Loucy (cell line): ENCODE data around the gene TOP1.
A peak's percentile ranks its signal among the peaks of the same experiment; 100 is the strongest.

Experiments used
- H2AFZ ChIP-seq: fragments of 200-600 bp; sonication (generic); 2 replicates; pipeline ENCODE4 v1.6.0; 2016; ENCODE audit warnings: antibody characterized with exemption, mild to moderate bottlenecking, low read length, moderate library complexity
- H3F3A ChIP-seq: fragments of 200-600 bp; 2 replicates; pipeline ENCODE4 v1.6.0; 2016; ENCODE audit warnings: antibody characterized with exemption, low read depth, mild to moderate bottlenecking
- H3K27me3 ChIP-seq: fragments of 200-600 bp; sonication (generic); 2 replicates; pipeline ENCODE4 v1.6.1; 2014; ENCODE audit warnings: low read length, mild to moderate bottlenecking; ENCODE audit not compliant: insufficient read depth, poor library complexity, severe bottlenecking
- H3K36me3 ChIP-seq: fragments of 200-600 bp; sonication (generic); 2 replicates; pipeline ENCODE4 v1.6.1; 2016; ENCODE audit warnings: low read length; ENCODE audit not compliant: insufficient read depth
- H3K4me1 ChIP-seq: fragments of 200-600 bp; sonication (generic); 2 replicates; pipeline ENCODE4 v1.5.1; 2014; ENCODE audit warnings: low read length, mild to moderate bottlenecking; ENCODE audit not compliant: insufficient read depth, poor library complexity, severe bottlenecking
- H3K4me2 ChIP-seq: fragments of 200-600 bp; sonication (generic); 2 replicates; pipeline ENCODE4 v1.6.0; 2014; ENCODE audit warnings: antibody characterized with exemption, low read length, low read depth, mild to moderate bottlenecking; ENCODE audit not compliant: poor library complexity, severe bottlenecking
- H3K4me3 ChIP-seq: fragments of 200-600 bp; sonication (generic); 2 replicates; pipeline ENCODE4 v1.5.1; 2014; ENCODE audit warnings: low read length, mild to moderate bottlenecking, mixed read lengths; ENCODE audit not compliant: poor library complexity, severe bottlenecking
- H3K79me2 ChIP-seq: fragments of 200-600 bp; sonication (generic); 2 replicates; pipeline ENCODE4 v1.6.1; 2014; ENCODE audit warnings: low read length; ENCODE audit not compliant: insufficient read depth
- H3K9ac ChIP-seq: fragments of 200-600 bp; sonication (generic); 2 replicates; pipeline ENCODE4 v1.6.0; 2014; ENCODE audit warnings: mild to moderate bottlenecking, low read depth, low read length, moderate library complexity; ENCODE audit not compliant: poor library complexity, severe bottlenecking
- H3K9me2 ChIP-seq: fragments of 200-600 bp; sonication (generic); replicated peaks from 2 replicates; pipeline ENCODE4 v1.6.1; 2016; ENCODE audit warnings: low read depth, low read length, mixed read lengths
- H3K9me3 ChIP-seq: fragments of 200-600 bp; sonication (generic); 2 replicates; pipeline ENCODE4 v1.6.1; 2014; ENCODE audit warnings: mild to moderate bottlenecking, antibody characterized with exemption, low read length, low read depth; ENCODE audit not compliant: insufficient read depth
- H4K20me1 ChIP-seq: fragments of 200-600 bp; sonication (generic); 2 replicates; pipeline ENCODE4 v1.6.0; 2014; ENCODE audit warnings: antibody characterized with exemption, low read length, mild to moderate bottlenecking; ENCODE audit not compliant: insufficient read depth, poor library complexity, severe bottlenecking
- CTCF ChIP-seq: fragments of 200-600 bp; sonication (generic); conservative IDR thresholded peaks from 2 replicates; pipeline ENCODE4 v1.5.1; 2014; ENCODE audit warnings: mild to moderate bottlenecking, antibody characterized with exemption, low read length
- EZH2phosphoT487 ChIP-seq: fragments of 200-600 bp; IDR thresholded peaks from 2 replicates; pipeline ENCODE4 v1.6.1; 2018; ENCODE audit warnings: antibody characterized with exemption, mild to moderate bottlenecking, moderate library complexity, borderline replicate concordance

TOP1 gene

GRCh38 chr20:41171736-41172295 lies 143.2 kb downstream of the TOP1 start:
- H3K4me1 ChIP-seq = peaks cover 13% of the 10 kb centered on the region
- no peaks in the 10 kb centered on the region for H3K79me2 ChIP-seq
- peaks cover 95% of the 10 kb centered on the region; the same call in 1 of the 2 replicates for H3K36me3 ChIP-seq
- no peak overlapping the region for H3K9ac ChIP-seq
- H4K20me1 ChIP-seq = peaks cover 30% of the 10 kb centered on the region
- H3K9me3 ChIP-seq = no peaks in the 10 kb centered on the region
- no peaks in the 10 kb centered on the region for H3K27me3 ChIP-seq
- no peaks in the 10 kb centered on the region for H3K9me2 ChIP-seq
- TF ChIP-seq CTCF (no peak), EZH2phosphoT487 (no peak)
- no peak overlapping the region for H3K4me3 ChIP-seq
- no peak overlapping the region for H2AFZ ChIP-seq
- H3K4me2 ChIP-seq = no peak overlapping the region
- H3F3A ChIP-seq = no peaks in the 10 kb centered on the region

GRCh38 chr20:41172296-41173140 lies 143.9 kb downstream of the TOP1 start:
- H3K79me2 ChIP-seq = no peaks in the 10 kb centered on the region
- no peaks in the 10 kb centered on the region for H3K9me3 ChIP-seq
- H3F3A ChIP-seq = no peaks in the 10 kb centered on the region
- no peaks in the 10 kb centered on the region for H3K27me3 ChIP-seq
- H3K4me2 ChIP-seq = no peak overlapping the region
- no peaks in the 10 kb centered on the region for H3K9me2 ChIP-seq
- no peak overlapping the region for H2AFZ ChIP-seq
- H3K9ac ChIP-seq = no peak overlapping the region
- H3K4me1 ChIP-seq = peaks cover 8% of the 10 kb centered on the region
- H4K20me1 ChIP-seq = peaks cover 23% of the 10 kb centered on the region
- H3K4me3 ChIP-seq = no peak overlapping the region
- TF ChIP-seq EZH2phosphoT487 (no peak), CTCF (no peak)
- H3K36me3 ChIP-seq = peaks cover 95% of the 10 kb centered on the region; the same call in 1 of the 2 replicates

- TF ChIP-seq EZH2phosphoT487 (no peak), CTCF (peak; percentile 95)
- no peaks in the 10 kb centered on the region for H3K27me3 ChIP-seq
- no peak overlapping the region for H3K9ac ChIP-seq
- peaks cover under 1% of the 10 kb centered on the region for H3K4me1 ChIP-seq
- no peaks in the 10 kb centered on the region for H3K9me3 ChIP-seq
- H3K9me2 ChIP-seq = no peaks in the 10 kb centered on the region
- H3F3A ChIP-seq = no peaks in the 10 kb centered on the region
- no peak overlapping the region for H3K4me3 ChIP-seq
- peaks cover 89% of the 10 kb centered on the region; the same call in 1 of the 2 replicates for H3K36me3 ChIP-seq
- no peaks in the 10 kb centered on the region for H3K79me2 ChIP-seq
- H3K4me2 ChIP-seq = no peak overlapping the region
- no peak overlapping the region for H2AFZ ChIP-seq
- H4K20me1 ChIP-seq = peaks cover 20% of the 10 kb centered on the region
These were observed 144.6 kb downstream of the TOP1 start for GRCh38 chr20:41173161-41173721.
